Sigmoid colon (tissue), 4 donors: Measurements from ENCODE around the gene FOXP1.

Source experiments
- CTCF ChIP-seq, 4 experiments: fragments of 450-650 bp in 3 of 4; fragments of 200-600 bp in 1 of 4; IDR thresholded peaks; one replicate each; pipeline ENCODE4 v1.5.1; 2016 to 2019; ENCODE audit warnings: antibody characterized with exemption in 4 of 4, mild to moderate bottlenecking in 3 of 4, moderate library complexity in 2 of 4
- EP300 ChIP-seq, 4 donors: sonication (generic); formaldehyde crosslinking; IDR thresholded peaks; one replicate each; pipeline ENCODE4 v1.6.1; 2017; ENCODE audit warnings: antibody characterized with exemption in 4 of 4
- POLR2A ChIP-seq, 2 donors: fragments of 450-650 bp; IDR thresholded peaks; one replicate each; pipeline ENCODE4 v1.6.1; 2016; ENCODE audit warnings: antibody characterized with exemption in 2 of 2, mild to moderate bottlenecking in 2 of 2, moderate library complexity in 2 of 2
- POLR2AphosphoS5 ChIP-seq, 4 donors: sonication (generic); formaldehyde crosslinking; IDR thresholded peaks; one replicate each; pipeline ENCODE4 v1.6.1; 2017; ENCODE audit warnings: antibody characterized with exemption in 4 of 4

GRCh38 chr3:71504250-71505036, 79.1 kb downstream of the FOXP1 start:
- TF ChIP-seq POLR2A (IDR thresholded peaks at IDR 0.05) (no peak), CTCF (IDR thresholded peaks at IDR 0.05) (no peak), POLR2AphosphoS5 (IDR thresholded peaks at IDR 0.05) (no peak), EP300 (IDR thresholded peaks at IDR 0.05) (no peak)
